Measurements from ENCODE around the gene NBPF1.

- TF ChIP-seq, protein P1, sequence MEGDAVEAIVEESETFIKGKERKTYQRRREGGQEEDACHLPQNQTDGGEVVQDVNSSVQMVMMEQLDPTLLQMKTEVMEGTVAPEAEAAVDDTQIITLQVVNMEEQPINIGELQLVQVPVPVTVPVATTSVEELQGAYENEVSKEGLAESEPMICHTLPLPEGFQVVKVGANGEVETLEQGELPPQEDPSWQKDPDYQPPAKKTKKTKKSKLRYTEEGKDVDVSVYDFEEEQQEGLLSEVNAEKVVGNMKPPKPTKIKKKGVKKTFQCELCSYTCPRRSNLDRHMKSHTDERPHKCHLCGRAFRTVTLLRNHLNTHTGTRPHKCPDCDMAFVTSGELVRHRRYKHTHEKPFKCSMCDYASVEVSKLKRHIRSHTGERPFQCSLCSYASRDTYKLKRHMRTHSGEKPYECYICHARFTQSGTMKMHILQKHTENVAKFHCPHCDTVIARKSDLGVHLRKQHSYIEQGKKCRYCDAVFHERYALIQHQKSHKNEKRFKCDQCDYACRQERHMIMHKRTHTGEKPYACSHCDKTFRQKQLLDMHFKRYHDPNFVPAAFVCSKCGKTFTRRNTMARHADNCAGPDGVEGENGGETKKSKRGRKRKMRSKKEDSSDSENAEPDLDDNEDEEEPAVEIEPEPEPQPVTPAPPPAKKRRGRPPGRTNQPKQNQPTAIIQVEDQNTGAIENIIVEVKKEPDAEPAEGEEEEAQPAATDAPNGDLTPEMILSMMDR (IDR thresholded peaks at IDR 0.05): peak; percentile 27
- TF ChIP-seq EZH2 (IDR thresholded peaks at IDR 0.05): peak; percentile 59
- TF ChIP-seq EZH2phosphoT487 (IDR thresholded peaks at IDR 0.05): no peak
Measured at GRCh38 chr1:16613185-16614147, at the start of gene NBPF1.

Data from neural progenitor cell (in vitro differentiated cells).